H9 (cell line): ENCODE results near the gene TSACC. TPM values are rescaled to one million over a fixed set of nuclear protein-coding genes. Genes with fewer than 3 reads are reported as not detected.

Source experiments
- DNase-seq: peaks from one replicate; pipeline ENCODE4 v3.0.0-alpha.2; 2017
- H2AFZ ChIP-seq: one replicate; pipeline ENCODE4 v1.6.1; 2013; ENCODE audit warnings: mild to moderate bottlenecking, low read length, control low read depth, moderate library complexity
- H2AK5ac ChIP-seq: 2 replicates; pipeline ENCODE4 v1.6.1; 2013; ENCODE audit warnings: low read length, control low read depth, mixed read lengths; ENCODE audit not compliant: insufficient read length
- H2BK120ac ChIP-seq: one replicate; pipeline ENCODE4 v1.6.1; 2013; ENCODE audit warnings: low read depth, mild to moderate bottlenecking, low read length, control low read depth, inconsistent platforms; ENCODE audit not compliant: poor library complexity, severe bottlenecking
- H2BK12ac ChIP-seq: 2 replicates; pipeline ENCODE4 v1.6.1; 2013; ENCODE audit warnings: low read length, control low read depth, mixed read lengths, low read depth; ENCODE audit not compliant: insufficient read length
- H2BK15ac ChIP-seq: 2 replicates; pipeline ENCODE4 v1.6.1; 2013; ENCODE audit warnings: low read depth, low read length, control low read depth
- H2BK20ac ChIP-seq: one replicate; pipeline ENCODE4 v1.6.1; 2013; ENCODE audit warnings: low read depth, mild to moderate bottlenecking, low read length, control low read depth, inconsistent platforms; ENCODE audit not compliant: poor library complexity, severe bottlenecking
- H2BK5ac ChIP-seq: 2 replicates; pipeline ENCODE4 v1.6.1; 2013; ENCODE audit warnings: low read length, control low read depth, mixed read lengths; ENCODE audit not compliant: insufficient read length
- H3K14ac ChIP-seq: 2 replicates; pipeline ENCODE4 v1.6.1; 2013; ENCODE audit warnings: low read length, control low read depth; ENCODE audit not compliant: insufficient read depth
- H3K18ac ChIP-seq: 2 replicates; pipeline ENCODE4 v1.6.1; 2013; ENCODE audit warnings: low read depth, mild to moderate bottlenecking, mixed read lengths, low read length, control low read depth; ENCODE audit not compliant: insufficient read length
- H3K23ac ChIP-seq: 2 replicates; pipeline ENCODE4 v1.6.1; 2013; ENCODE audit warnings: low read length, control low read depth, mixed read lengths, low read depth; ENCODE audit not compliant: insufficient read length
- H3K23me2 ChIP-seq: 2 replicates; pipeline ENCODE4 v1.6.1; 2013; ENCODE audit warnings: low read depth, mild to moderate bottlenecking, mixed read lengths, low read length, control low read depth; ENCODE audit not compliant: insufficient read length, poor library complexity, severe bottlenecking
- H3K27ac ChIP-seq: 2 replicates; pipeline ENCODE4 v1.5.1; 2013; ENCODE audit warnings: low read length, control low read depth, mixed read lengths, low read depth; ENCODE audit not compliant: insufficient read length
- H3K27me3 ChIP-seq: 2 replicates; pipeline ENCODE4 v1.6.1; 2013; ENCODE audit warnings: low read length, control low read depth, inconsistent platforms; ENCODE audit not compliant: insufficient read depth
- H3K4ac ChIP-seq: 2 replicates; pipeline ENCODE4 v1.6.1; 2013; ENCODE audit warnings: low read depth, mild to moderate bottlenecking, control low read depth, inconsistent platforms, low read length, moderate library complexity
- H3K4me1 ChIP-seq: 2 replicates; pipeline ENCODE4 v1.6.1; 2013; ENCODE audit warnings: low read length, control low read depth, inconsistent platforms; ENCODE audit not compliant: insufficient read depth
- H3K4me2 ChIP-seq: 2 replicates; pipeline ENCODE4 v1.6.1; 2013; ENCODE audit warnings: low read length, control low read depth, mixed read lengths; ENCODE audit not compliant: insufficient read length, insufficient read depth
- H3K56ac ChIP-seq: 2 replicates; pipeline ENCODE4 v1.6.1; 2013; ENCODE audit warnings: low read depth, mild to moderate bottlenecking, mixed read lengths, low read length, control low read depth; ENCODE audit not compliant: insufficient read length
- H3K79me1 ChIP-seq: 2 replicates; pipeline ENCODE4 v1.6.1; 2013; ENCODE audit warnings: low read depth, mild to moderate bottlenecking, moderate library complexity, low read length, control low read depth, inconsistent platforms; ENCODE audit not compliant: insufficient read depth, poor library complexity, severe bottlenecking
- H3K79me2 ChIP-seq: 2 replicates; pipeline ENCODE4 v1.6.1; 2013; ENCODE audit warnings: low read length, control low read depth, inconsistent platforms; ENCODE audit not compliant: insufficient read depth
- H3K9ac ChIP-seq: 2 replicates; pipeline ENCODE4 v1.6.1; 2013; ENCODE audit warnings: low read length, control low read depth, mixed read lengths; ENCODE audit not compliant: insufficient read length; ENCODE audit errors: extremely low read depth
- H3K9me3 ChIP-seq: one replicate; pipeline ENCODE4 v1.6.1; 2013; ENCODE audit warnings: low read depth, low read length, inconsistent platforms; ENCODE audit not compliant: control insufficient read depth
- H3T11ph ChIP-seq: one replicate; pipeline ENCODE4 v1.6.1; 2013; ENCODE audit warnings: mild to moderate bottlenecking, low read length, control low read depth, inconsistent platforms
- H4K20me1 ChIP-seq: one replicate; pipeline ENCODE4 v1.6.1; 2013; ENCODE audit not compliant: control insufficient read depth, insufficient read length, insufficient read depth
- H4K5ac ChIP-seq: 2 replicates; pipeline ENCODE4 v1.6.1; 2013; ENCODE audit warnings: low read depth, mild to moderate bottlenecking, mixed read lengths, low read length, control low read depth; ENCODE audit not compliant: insufficient read length
- H4K8ac ChIP-seq: replicated peaks from 2 replicates; pipeline ENCODE4 v1.6.1; 2013; ENCODE audit warnings: low read length, control low read depth, mixed read lengths, low read depth; ENCODE audit not compliant: insufficient read length
- H4K91ac ChIP-seq: 2 replicates; pipeline ENCODE4 v1.6.1; 2013; ENCODE audit warnings: low read depth, mild to moderate bottlenecking, moderate library complexity, mixed read lengths, low read length, control low read depth; ENCODE audit not compliant: insufficient read length
- H3K27ac Mint-ChIP-seq, 3 experiments: 2 replicates in 2 of 3; 3 replicates in 1 of 3; pipeline ENCODE4 v1.8.0; 2020 to 2021; ENCODE audit warnings: mixed read lengths in 3 of 3, mild to moderate bottlenecking in 1 of 3, moderate library complexity in 1 of 3
- H3K27me3 Mint-ChIP-seq: 2 replicates; pipeline ENCODE4 v1.8.0; 2021; ENCODE audit warnings: low read depth, mild to moderate bottlenecking, moderate library complexity, mixed read lengths
- H3K36me3 Mint-ChIP-seq, 3 experiments: 2 replicates in 2 of 3; 3 replicates in 1 of 3; pipeline ENCODE4 v1.8.0; 2020 to 2021; ENCODE audit warnings: low read depth in 3 of 3, mixed read lengths in 3 of 3; ENCODE audit not compliant: insufficient read depth in 1 of 3
- H3K4me1 Mint-ChIP-seq, 2 experiments: 2 replicates each; pipeline ENCODE4 v1.8.0; 2020; ENCODE audit warnings: mixed read lengths in 2 of 2
- H3K4me3 Mint-ChIP-seq, 2 experiments: 2 replicates in 1 of 2; 3 replicates in 1 of 2; pipeline ENCODE4 v1.8.0; 2020 to 2021; ENCODE audit warnings: mild to moderate bottlenecking in 2 of 2, mixed read lengths in 2 of 2, moderate library complexity in 1 of 2
- H3K9me3 Mint-ChIP-seq, 2 experiments: 2 replicates in 1 of 2; 3 replicates in 1 of 2; pipeline ENCODE4 v1.8.0; 2020; ENCODE audit warnings: mild to moderate bottlenecking in 2 of 2, mixed read lengths in 2 of 2, moderate library complexity in 1 of 2
- CTCF ChIP-seq: fragments of 200-600 bp; sonication (generic); conservative IDR thresholded peaks from 3 replicates; pipeline ENCODE4 v1.8.0; 2021; ENCODE audit warnings: antibody characterized with exemption, mild to moderate bottlenecking
- WGBS: extraction: QIAGEN DNeasy Blood & Tissue Kit; methylation state at CpG from one replicate; pipeline ENCODE4 v1.1.7; 2013; ENCODE audit warnings: missing lambda C conversion rate, low lambda C conversion rate, mixed read lengths; ENCODE audit not compliant: insufficient read length; ENCODE audit errors: extremely low coverage; 5-methylcytosine and 5-hydroxymethylcytosine counted together
- total RNA-seq: library from RNA; stranded (reverse); gene quantifications from 2 replicates; pipeline ENCODE4 v1.2.1, GENCODE V29; 2021

Gene TSACC
- total RNA-seq, 1 experiment from 2014 or later: 2.3 TPM

GRCh38 chr1:156384658-156385057 is 46.3 kb downstream of the TSACC start:
- Histone ChIP-seq H2BK5ac (no peak overlapping the region), H2AFZ (no peak overlapping the region)
- H3K4me1 Mint-ChIP-seq: peaks cover 24 to 30% of the 10 kb centered on the region in 2 experiments

More at GRCh38 chr1:156384658-156385057, 46.3 kb downstream of the TSACC start:
- H3K14ac ChIP-seq: no peak overlapping the region
- no peak overlapping the region for H4K8ac ChIP-seq
- no peak overlapping the region for H2AK5ac ChIP-seq
- no peaks in the 10 kb centered on the region for H3K79me2 ChIP-seq
- Mint-ChIP-seq H3K36me3 (no peaks in the 10 kb centered on the region; a peak in 1 of 7 replicates), H3K9me3 (no peaks in the 10 kb centered on the region), H3K27me3 (peaks cover 42% of the 10 kb centered on the region), H3K27ac (peak overlapping the region in 1 of 3 experiments; percentile 41; a peak in 1 of 7 replicates), H3K4me3 (no peak overlapping the region)
- H3K23me2 ChIP-seq: peaks cover 6% of the 10 kb centered on the region
- H3K9ac ChIP-seq: no peak overlapping the region
- no peaks in the 10 kb centered on the region; the same call in 1 of the 2 replicates for H3K4me1 ChIP-seq
- H3K9me3 ChIP-seq: no peaks in the 10 kb centered on the region
- no peak for DNase-seq
- H2BK12ac ChIP-seq: no peak overlapping the region
- H3K4ac ChIP-seq: no peak overlapping the region
- WGBS: no CpG with 5 or more reads among the region's 5 CpGs
- H4K5ac ChIP-seq: no peak overlapping the region
- no peak overlapping the region for H2BK20ac ChIP-seq
- no peak overlapping the region for H3K27ac ChIP-seq
- no peak overlapping the region for H2BK15ac ChIP-seq
- no peak for TF ChIP-seq CTCF
- H3K27me3 ChIP-seq: peaks cover 4% of the 10 kb centered on the region; the same call in 1 of the 2 replicates
- no peaks in the 10 kb centered on the region for H3K79me1 ChIP-seq
- no peak overlapping the region for H3K56ac ChIP-seq
- H4K20me1 ChIP-seq: no peaks in the 10 kb centered on the region
- H3K23ac ChIP-seq: no peak overlapping the region
- H4K91ac ChIP-seq: no peak overlapping the region
- H3T11ph ChIP-seq: no peak overlapping the region
- H3K4me2 ChIP-seq: no peak overlapping the region
- no peak overlapping the region for H2BK120ac ChIP-seq
- H3K18ac ChIP-seq: no peak overlapping the region
